Liver (tissue), 3 donors: ENCODE data around the gene ARL5A.

ENCODE experiments used
- GABPA ChIP-seq, 2 donors: IDR thresholded peaks in 1 of 2; conservative IDR thresholded peaks in 1 of 2; 2 replicates each; pipeline ENCODE4 v1.6.1; 2016; ENCODE audit warnings: antibody characterized with exemption in 2 of 2, mild to moderate bottlenecking in 1 of 2, moderate library complexity in 1 of 2
- HNF4G ChIP-seq: IDR thresholded peaks from 2 replicates; pipeline ENCODE4 v1.6.1; 2016; ENCODE audit warnings: antibody characterized with exemption
- RAD21 ChIP-seq, 2 donors: IDR thresholded peaks; 2 replicates each; pipeline ENCODE4 v1.6.1; 2016; ENCODE audit warnings: antibody characterized with exemption in 2 of 2, mild to moderate bottlenecking in 2 of 2
- TAF1 ChIP-seq: conservative IDR thresholded peaks from 2 replicates; pipeline ENCODE4 v1.6.1; 2016; ENCODE audit warnings: antibody characterized with exemption, mild to moderate bottlenecking
- TF ChIP-seq, protein P1 (sequence below): fragments of 150-350 bp; IDR thresholded peaks from 2 replicates; pipeline ENCODE4 v1.5.1; 2017; ENCODE audit warnings: improper control_type of control experiment, low read depth, low read length; ENCODE audit not compliant: missing input control
- TF ChIP-seq, protein P2 (sequence below): IDR thresholded peaks from 2 replicates; pipeline ENCODE4 v1.6.1; 2016; ENCODE audit warnings: antibody characterized with exemption
- TF ChIP-seq, protein P3 (sequence below): IDR thresholded peaks from 2 replicates; pipeline ENCODE4 v1.6.1; 2016; ENCODE audit warnings: antibody characterized with exemption
- donor health status: healthy.
- donor health status: healthy.

DNA sequence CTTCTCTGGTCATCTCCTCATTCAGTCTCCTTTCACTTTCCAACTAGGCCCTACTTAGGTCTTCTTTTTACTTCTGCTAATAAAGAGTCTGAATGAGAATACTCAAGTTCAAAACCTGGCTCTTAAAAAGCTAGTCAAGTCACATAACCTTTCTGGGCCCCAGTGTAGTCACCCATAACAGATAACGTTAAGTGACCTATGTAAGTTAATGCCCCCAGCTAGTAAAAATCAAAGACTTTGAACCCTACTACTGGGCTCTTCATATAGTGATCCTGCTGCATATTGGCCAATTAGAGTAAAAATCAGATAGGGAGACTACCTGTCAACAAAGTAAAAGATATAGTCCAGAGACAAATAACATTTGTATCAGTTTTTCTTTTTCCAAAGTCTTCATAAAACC lies 17.7 kb downstream of the ARL5A start:
- TF ChIP-seq, protein P1, sequence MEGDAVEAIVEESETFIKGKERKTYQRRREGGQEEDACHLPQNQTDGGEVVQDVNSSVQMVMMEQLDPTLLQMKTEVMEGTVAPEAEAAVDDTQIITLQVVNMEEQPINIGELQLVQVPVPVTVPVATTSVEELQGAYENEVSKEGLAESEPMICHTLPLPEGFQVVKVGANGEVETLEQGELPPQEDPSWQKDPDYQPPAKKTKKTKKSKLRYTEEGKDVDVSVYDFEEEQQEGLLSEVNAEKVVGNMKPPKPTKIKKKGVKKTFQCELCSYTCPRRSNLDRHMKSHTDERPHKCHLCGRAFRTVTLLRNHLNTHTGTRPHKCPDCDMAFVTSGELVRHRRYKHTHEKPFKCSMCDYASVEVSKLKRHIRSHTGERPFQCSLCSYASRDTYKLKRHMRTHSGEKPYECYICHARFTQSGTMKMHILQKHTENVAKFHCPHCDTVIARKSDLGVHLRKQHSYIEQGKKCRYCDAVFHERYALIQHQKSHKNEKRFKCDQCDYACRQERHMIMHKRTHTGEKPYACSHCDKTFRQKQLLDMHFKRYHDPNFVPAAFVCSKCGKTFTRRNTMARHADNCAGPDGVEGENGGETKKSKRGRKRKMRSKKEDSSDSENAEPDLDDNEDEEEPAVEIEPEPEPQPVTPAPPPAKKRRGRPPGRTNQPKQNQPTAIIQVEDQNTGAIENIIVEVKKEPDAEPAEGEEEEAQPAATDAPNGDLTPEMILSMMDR = no peak
- TF ChIP-seq GABPA (IDR thresholded peaks at IDR 0.05 in 1 of 2, conservative IDR thresholded peaks at IDR 0.05 in 1 of 2) (no peak), RAD21 (IDR thresholded peaks at IDR 0.05) (no peak), TAF1 (no peak), HNF4G (no peak)
- TF ChIP-seq, protein P2, sequence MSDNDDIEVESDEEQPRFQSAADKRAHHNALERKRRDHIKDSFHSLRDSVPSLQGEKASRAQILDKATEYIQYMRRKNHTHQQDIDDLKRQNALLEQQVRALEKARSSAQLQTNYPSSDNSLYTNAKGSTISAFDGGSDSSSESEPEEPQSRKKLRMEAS = no peak
- TF ChIP-seq, protein P3, sequence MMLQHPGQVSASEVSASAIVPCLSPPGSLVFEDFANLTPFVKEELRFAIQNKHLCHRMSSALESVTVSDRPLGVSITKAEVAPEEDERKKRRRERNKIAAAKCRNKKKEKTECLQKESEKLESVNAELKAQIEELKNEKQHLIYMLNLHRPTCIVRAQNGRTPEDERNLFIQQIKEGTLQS = no peak
